PC-9 (cell line): ENCODE data around the gene CCDC39. TPM values are rescaled to one million over a fixed set of nuclear protein-coding genes. Genes with fewer than 3 reads are reported as not detected.
A peak's percentile ranks its signal among the peaks of the same experiment; 100 is the strongest.

Experiments used
- BruUV-seq: library from RNA; stranded (reverse); fragments of 400-500 nt; replicated peaks from 2 replicates; lab custom pipeline; 2021; lab: Mats Ljungman, UMichigan
- CTCF ChIA-PET: fragments of 300-600 bp; sonication (Branson Sonifier 250); formaldehyde crosslinking; loops from one replicate; lab custom pipeline; 2022; ENCODE audit warnings: antibody characterized with exemption; lab: Charles Lee
- POLR2A ChIA-PET: fragments of 300-600 bp; sonication (Branson Sonifier 250); formaldehyde crosslinking; loops from one replicate; lab custom pipeline; 2022; ENCODE audit warnings: antibody characterized with exemption; ENCODE audit not compliant: unreplicated experiment; lab: Charles Lee
- DNase-seq, 2 experiments: peaks; one replicate each; pipeline versions ENCODE4 v3.0.0 to v3.0.0-alpha.2; 2015 to 2022; ENCODE audit warnings: mixed read lengths in 1 of 2
- H2AFZ ChIP-seq: fragments of 200-600 bp; sonication (generic); 2 replicates; pipeline ENCODE4 v1.8.1; 2017; ENCODE audit warnings: antibody characterized with exemption
- H3F3A ChIP-seq: fragments of 200-600 bp; sonication (generic); 2 replicates; pipeline ENCODE4 v1.8.1; 2017; ENCODE audit warnings: antibody characterized with exemption, mild to moderate bottlenecking, low read depth; ENCODE audit not compliant: insufficient read depth
- H3K27ac ChIP-seq: fragments of 200-600 bp; sonication (generic); 2 replicates; pipeline ENCODE4 v1.6.1; 2016; ENCODE audit warnings: mixed run types
- H3K27me3 ChIP-seq: fragments of 200-600 bp; sonication (generic); 2 replicates; pipeline ENCODE4 v1.6.1; 2016; ENCODE audit warnings: low read depth, mixed run types; ENCODE audit not compliant: insufficient read depth
- H3K36me3 ChIP-seq: fragments of 200-600 bp; sonication (generic); 2 replicates; pipeline ENCODE4 v1.6.1; 2016; ENCODE audit warnings: low read depth, mixed run types
- H3K4me1 ChIP-seq: fragments of 200-600 bp; sonication (generic); replicated peaks from 2 replicates; pipeline ENCODE4 v1.6.1; 2016; ENCODE audit warnings: mixed run types; ENCODE audit not compliant: insufficient read depth
- H3K4me2 ChIP-seq: fragments of 200-600 bp; sonication (generic); 2 replicates; pipeline ENCODE4 v1.6.1; 2017; ENCODE audit warnings: mixed run types
- H3K4me3 ChIP-seq: fragments of 200-600 bp; sonication (generic); 2 replicates; pipeline ENCODE4 v1.6.1; 2016; ENCODE audit warnings: mixed run types
- H3K79me2 ChIP-seq: fragments of 200-600 bp; sonication (generic); 2 replicates; pipeline ENCODE4 v1.6.1; 2017; ENCODE audit warnings: low read depth, mixed run types
- H3K9me2 ChIP-seq: fragments of 200-600 bp; sonication (generic); 2 replicates; pipeline ENCODE4 v1.8.1; 2017; ENCODE audit warnings: mild to moderate bottlenecking; ENCODE audit not compliant: insufficient read depth
- H3K9me3 ChIP-seq: fragments of 200-600 bp; sonication (generic); 2 replicates; pipeline ENCODE4 v1.8.1; 2016; ENCODE audit warnings: low read depth; ENCODE audit not compliant: insufficient read depth
- H4K20me1 ChIP-seq: fragments of 200-600 bp; sonication (generic); 2 replicates; pipeline ENCODE4 v1.8.1; 2017; ENCODE audit not compliant: insufficient read depth
- EZH2 ChIP-seq: fragments of 200-600 bp; sonication (generic); IDR thresholded peaks from 2 replicates; pipeline ENCODE4 v1.8.0; 2017; ENCODE audit warnings: antibody characterized with exemption, low read depth
- intact Hi-C: fragments of 100-400 bp; cut with micrococcal nuclease; formaldehyde crosslinking; loops from one replicate; pipeline ENCODE4 v1.10.0; 2022; ENCODE audit not compliant: unreplicated experiment
- total RNA-seq: library from RNA; stranded (reverse); gene quantifications from 2 replicates; pipeline ENCODE4 v1.2.3, GENCODE V29; 2021
- TF ChIP-seq, protein P1 (sequence below): fragments of 200-600 bp; sonication (generic); conservative IDR thresholded peaks from 2 replicates; pipeline ENCODE4 v1.6.1; 2017; ENCODE audit warnings: mixed run types, antibody characterized with exemption, mild to moderate bottlenecking, moderate library complexity

CCDC39 gene
- total RNA-seq, 1 experiment from 2014 or later, result 0.26 TPM

DNA sequence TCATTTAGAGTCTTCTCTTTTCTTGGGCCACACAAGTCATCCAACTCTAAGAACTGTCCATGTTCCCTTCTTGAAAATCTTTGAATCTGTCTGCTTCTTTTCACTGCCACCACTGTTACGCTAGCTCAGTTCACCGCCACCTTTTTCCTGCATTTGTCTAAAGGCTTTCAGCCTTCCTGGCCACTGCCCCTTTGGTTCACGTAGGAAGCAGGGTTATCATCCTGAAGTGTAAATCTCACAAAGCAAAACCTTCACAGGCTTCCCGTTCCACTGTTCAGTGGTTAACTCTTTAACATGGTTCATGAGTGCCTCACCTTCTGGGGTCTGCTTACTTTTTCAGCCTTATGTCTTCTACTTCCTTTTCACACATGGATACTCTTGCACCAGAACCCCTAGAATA lies 26.3 kb upstream of the CCDC39 start:
- no peaks in the 10 kb centered on the region for H3K9me3 ChIP-seq
- no peak overlapping the region for H3K4me2 ChIP-seq
- H3K4me3 ChIP-seq, result no peak overlapping the region
- POLR2A ChIA-PET, result no interaction called here
- intact Hi-C loops, result no loop called here
- H3K27ac ChIP-seq, result no peak overlapping the region
- no peaks in the 10 kb centered on the region for H3K36me3 ChIP-seq
- H3K9me2 ChIP-seq, result no peaks in the 10 kb centered on the region; the same call in 1 of the 2 replicates
- H4K20me1 ChIP-seq, result no peaks in the 10 kb centered on the region
- no TSS peak for BruUV-seq
- H2AFZ ChIP-seq, result no peak overlapping the region
- TF ChIP-seq EZH2, result no peak
- TF ChIP-seq, protein P1, sequence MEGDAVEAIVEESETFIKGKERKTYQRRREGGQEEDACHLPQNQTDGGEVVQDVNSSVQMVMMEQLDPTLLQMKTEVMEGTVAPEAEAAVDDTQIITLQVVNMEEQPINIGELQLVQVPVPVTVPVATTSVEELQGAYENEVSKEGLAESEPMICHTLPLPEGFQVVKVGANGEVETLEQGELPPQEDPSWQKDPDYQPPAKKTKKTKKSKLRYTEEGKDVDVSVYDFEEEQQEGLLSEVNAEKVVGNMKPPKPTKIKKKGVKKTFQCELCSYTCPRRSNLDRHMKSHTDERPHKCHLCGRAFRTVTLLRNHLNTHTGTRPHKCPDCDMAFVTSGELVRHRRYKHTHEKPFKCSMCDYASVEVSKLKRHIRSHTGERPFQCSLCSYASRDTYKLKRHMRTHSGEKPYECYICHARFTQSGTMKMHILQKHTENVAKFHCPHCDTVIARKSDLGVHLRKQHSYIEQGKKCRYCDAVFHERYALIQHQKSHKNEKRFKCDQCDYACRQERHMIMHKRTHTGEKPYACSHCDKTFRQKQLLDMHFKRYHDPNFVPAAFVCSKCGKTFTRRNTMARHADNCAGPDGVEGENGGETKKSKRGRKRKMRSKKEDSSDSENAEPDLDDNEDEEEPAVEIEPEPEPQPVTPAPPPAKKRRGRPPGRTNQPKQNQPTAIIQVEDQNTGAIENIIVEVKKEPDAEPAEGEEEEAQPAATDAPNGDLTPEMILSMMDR, result no peak
- H3K4me1 ChIP-seq, result no peaks in the 10 kb centered on the region
- DNase-seq, result no peak
- H3K27me3 ChIP-seq, result no peaks in the 10 kb centered on the region
- CTCF ChIA-PET, result no interaction called here
- no peaks in the 10 kb centered on the region for H3F3A ChIP-seq
- no peaks in the 10 kb centered on the region for H3K79me2 ChIP-seq

DNA sequence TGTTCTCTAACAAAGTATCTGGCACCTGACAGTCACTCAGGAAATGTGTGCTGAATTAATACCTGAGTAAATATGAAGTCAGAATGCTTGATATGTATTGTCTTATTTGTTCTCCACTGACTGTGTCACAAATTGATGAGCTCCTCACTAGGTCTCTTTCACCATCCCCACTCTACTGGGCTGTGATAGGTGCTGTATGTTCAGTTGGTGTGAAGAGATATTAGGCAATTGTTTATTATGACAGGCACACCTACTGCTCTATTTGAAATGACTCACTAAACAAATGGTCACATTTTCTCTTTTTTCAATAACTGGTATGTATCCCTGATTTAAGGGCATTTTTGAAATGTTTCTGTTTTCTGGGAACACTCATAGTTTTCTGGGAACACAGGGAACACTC lies 25.2 kb upstream of the CCDC39 start:
- ChIA-PET POLR2A (no interaction called here), CTCF (no interaction called here)
- no peaks in the 10 kb centered on the region for H3K9me3 ChIP-seq
- BruUV-seq, result no TSS peak
- no peak overlapping the region for H3K27ac ChIP-seq
- no peaks in the 10 kb centered on the region; the same call in 1 of the 2 replicates for H3K9me2 ChIP-seq
- no peaks in the 10 kb centered on the region for H3K27me3 ChIP-seq
- H3K4me1 ChIP-seq, result no peaks in the 10 kb centered on the region
- H3K36me3 ChIP-seq, result no peaks in the 10 kb centered on the region
- peak in 1 of 2 experiments; percentile 75 for DNase-seq
- no peaks in the 10 kb centered on the region for H4K20me1 ChIP-seq
- H3K79me2 ChIP-seq, result no peaks in the 10 kb centered on the region
- no peak overlapping the region for H2AFZ ChIP-seq
- H3F3A ChIP-seq, result no peaks in the 10 kb centered on the region
- intact Hi-C loops, result no loop called here
- no peak overlapping the region for H3K4me2 ChIP-seq
- no peak for TF ChIP-seq EZH2
- TF ChIP-seq, protein P1, result no peak
- no peak overlapping the region for H3K4me3 ChIP-seq

DNA sequence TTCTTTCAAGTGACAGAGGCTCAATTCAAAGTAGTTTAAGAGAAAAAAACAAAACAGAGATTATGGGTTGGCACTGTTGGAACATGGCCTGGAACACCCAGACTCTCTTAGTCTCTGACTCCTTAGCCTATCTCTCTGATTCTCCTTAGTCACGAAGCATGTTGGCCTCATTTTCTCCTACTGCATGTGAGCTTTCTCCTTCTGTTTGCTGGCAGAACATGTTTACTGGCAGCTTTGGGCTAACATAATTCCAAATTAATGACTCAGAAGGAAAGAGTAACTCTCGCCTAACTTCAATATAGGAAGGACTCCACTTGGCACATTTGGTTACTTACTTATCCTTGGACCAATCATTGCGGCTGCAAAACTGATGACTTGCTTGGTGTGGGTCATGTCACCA lies 21.7 kb upstream of the CCDC39 start:
- Histone ChIP-seq H3K4me3 (no peak overlapping the region), H2AFZ (no peak overlapping the region), H3F3A (no peaks in the 10 kb centered on the region), H4K20me1 (no peaks in the 10 kb centered on the region), H3K36me3 (no peaks in the 10 kb centered on the region), H3K4me1 (no peaks in the 10 kb centered on the region), H3K9me2 (no peaks in the 10 kb centered on the region; the same call in 1 of the 2 replicates), H3K27me3 (no peaks in the 10 kb centered on the region), H3K9me3 (no peaks in the 10 kb centered on the region), H3K79me2 (no peaks in the 10 kb centered on the region), H3K4me2 (no peak overlapping the region), H3K27ac (no peak overlapping the region)
- BruUV-seq, result no TSS peak
- DNase-seq, result no peak
- CTCF ChIA-PET, result no interaction called here
- intact Hi-C loops, result no loop called here
- POLR2A ChIA-PET, result no interaction called here
- no peak for TF ChIP-seq EZH2
- TF ChIP-seq, protein P1, result no peak
